ENCODE data around the gene UXS1. TPM values are rescaled to one million over a fixed set of nuclear protein-coding genes. Genes with fewer than 3 reads are reported as not detected.
A peak's percentile ranks its signal among the peaks of the same experiment; 100 is the strongest.
"Not testable (repeated sequence)": the region's sequence is repeated elsewhere in the genome, so short reads cannot be mapped to it uniquely, and the experiment has no call there.

The UXS1 gene
- total RNA-seq, result 47.2 TPM
- polyA plus RNA-seq, result 34.3 TPM

DNA sequence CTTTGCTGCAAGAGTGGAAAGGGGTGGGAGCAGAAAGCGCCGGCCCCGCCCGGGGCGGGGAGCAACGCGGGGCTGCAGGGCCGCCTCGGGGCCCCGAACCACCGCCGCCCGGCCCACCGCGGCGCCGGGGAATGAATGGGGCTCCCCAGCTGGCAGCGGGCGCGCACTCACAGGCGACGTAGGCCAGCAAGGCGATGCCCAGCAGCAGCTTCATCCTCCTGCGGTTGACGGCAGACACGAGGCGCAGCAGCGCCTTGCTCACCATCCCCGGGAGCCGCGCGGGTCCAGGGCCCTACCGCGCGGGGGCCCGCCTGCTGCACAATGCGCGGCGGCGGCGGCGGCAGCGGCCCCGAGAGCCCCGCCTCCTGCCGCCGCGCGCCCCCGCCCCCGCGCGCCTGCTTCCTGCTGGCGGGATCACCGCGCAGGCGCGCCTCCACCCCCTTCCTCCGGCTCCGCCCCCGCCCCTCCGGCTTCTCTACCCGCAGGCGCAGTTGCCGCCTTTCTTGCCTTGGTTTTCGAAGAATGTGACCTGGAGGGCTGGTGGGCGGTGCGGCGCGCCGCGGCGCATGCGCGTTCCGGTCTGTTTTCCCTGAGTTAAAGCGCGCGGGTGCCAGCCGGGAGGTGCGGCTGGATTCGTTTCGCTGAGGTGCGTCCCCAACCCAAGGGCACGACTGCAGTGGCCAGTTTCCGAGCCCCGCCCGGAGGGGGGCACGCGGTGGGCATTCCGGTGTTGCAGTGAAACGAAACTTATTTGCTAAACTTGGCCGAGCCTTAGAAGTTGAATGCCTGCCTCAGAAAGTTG, at the start of gene UXS1:
TSS of gene UXS1 (minus strand) at position 325 of the 802 bp plus-strand sequence. CDS start at position 265, 60 bp downstream.
- peaks cover 2% of the 10 kb centered on the region for H3K4me1 ChIP-seq (ENCODE audit: insufficient read depth)
- peak within 1 kb of the TSS; percentile 91 for H3K4me3 ChIP-seq (ENCODE audit: low read depth, low read length)
- no peaks in the 10 kb centered on the region for H3K36me3 ChIP-seq (ENCODE audit: insufficient read depth)
- DNase-seq (ENCODE audit: extremely low spot score), result peak; percentile 84
- peak within 1 kb of the TSS; percentile 82 for H3K27ac ChIP-seq (ENCODE audit: low read depth)
- WGBS, result under 1% methylated on average over 93 of the region's 93 CpGs

DNA sequence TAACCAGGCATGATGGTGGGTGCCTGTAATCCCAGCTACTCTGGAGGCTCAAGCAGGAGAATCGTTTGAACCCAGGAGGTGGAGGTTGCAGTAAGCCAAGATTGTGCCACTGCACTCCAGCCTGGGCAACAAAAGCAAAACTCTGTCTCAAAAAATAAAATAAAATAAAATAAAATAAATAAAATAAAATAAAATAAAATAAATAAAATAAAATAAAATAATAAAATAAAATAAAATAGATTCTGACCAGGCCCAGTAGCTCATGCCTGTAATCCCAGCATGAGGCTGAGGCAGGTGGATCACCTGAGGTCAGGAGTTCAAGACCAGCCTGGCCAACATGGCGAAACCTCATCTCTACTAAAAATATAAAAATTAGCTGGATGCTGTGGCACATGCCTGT, 45.4 kb upstream of the UXS1 start:
- WGBS, result 96% methylated on average over 2 of the region's 2 CpGs
- H3K4me3 ChIP-seq (ENCODE audit: low read depth, low read length); H3K27ac ChIP-seq (ENCODE audit: low read depth); H3K36me3 ChIP-seq (ENCODE audit: insufficient read depth); DNase-seq (ENCODE audit: extremely low spot score); H3K4me1 ChIP-seq (ENCODE audit: insufficient read depth): not testable (repeated sequence)

DNA sequence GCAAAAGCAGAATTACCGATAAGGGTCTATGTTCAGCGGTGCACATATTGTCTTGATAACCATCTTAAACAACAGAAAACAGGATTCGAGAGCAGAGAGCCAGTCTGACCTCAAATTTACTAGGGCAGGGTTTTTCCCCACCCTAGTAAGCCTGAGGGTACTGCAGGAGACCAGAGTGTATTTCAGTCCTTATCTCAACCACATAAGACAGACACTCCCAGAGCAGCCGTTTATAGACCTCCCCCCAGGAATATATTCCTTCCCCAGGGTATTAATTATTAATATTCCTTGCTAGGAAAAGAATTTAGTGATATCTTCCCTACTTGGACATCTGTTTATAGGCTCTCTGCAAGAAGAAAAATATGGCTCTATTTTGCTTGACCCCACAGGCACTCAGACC, 41.3 kb upstream of the UXS1 start:
- H3K4me3 ChIP-seq (ENCODE audit: low read depth, low read length); H3K36me3 ChIP-seq (ENCODE audit: insufficient read depth); H3K27ac ChIP-seq (ENCODE audit: low read depth); H3K4me1 ChIP-seq (ENCODE audit: insufficient read depth); DNase-seq (ENCODE audit: extremely low spot score): not testable (repeated sequence)
- 91% methylated on average over 4 of the region's 4 CpGs for WGBS

GRCh38 chr2:106233350-106233706, 39.2 kb upstream of the UXS1 start:
- 94% methylated on average over 2 of the region's 2 CpGs for WGBS
- DNase-seq (ENCODE audit: extremely low spot score), result no peak
- Histone ChIP-seq H3K4me3 (ENCODE audit: low read depth, low read length) (no peak overlapping the region), H3K36me3 (ENCODE audit: insufficient read depth) (no peaks in the 10 kb centered on the region), H3K4me1 (ENCODE audit: insufficient read depth) (no peaks in the 10 kb centered on the region), H3K27ac (ENCODE audit: low read depth) (no peak overlapping the region)

DNA sequence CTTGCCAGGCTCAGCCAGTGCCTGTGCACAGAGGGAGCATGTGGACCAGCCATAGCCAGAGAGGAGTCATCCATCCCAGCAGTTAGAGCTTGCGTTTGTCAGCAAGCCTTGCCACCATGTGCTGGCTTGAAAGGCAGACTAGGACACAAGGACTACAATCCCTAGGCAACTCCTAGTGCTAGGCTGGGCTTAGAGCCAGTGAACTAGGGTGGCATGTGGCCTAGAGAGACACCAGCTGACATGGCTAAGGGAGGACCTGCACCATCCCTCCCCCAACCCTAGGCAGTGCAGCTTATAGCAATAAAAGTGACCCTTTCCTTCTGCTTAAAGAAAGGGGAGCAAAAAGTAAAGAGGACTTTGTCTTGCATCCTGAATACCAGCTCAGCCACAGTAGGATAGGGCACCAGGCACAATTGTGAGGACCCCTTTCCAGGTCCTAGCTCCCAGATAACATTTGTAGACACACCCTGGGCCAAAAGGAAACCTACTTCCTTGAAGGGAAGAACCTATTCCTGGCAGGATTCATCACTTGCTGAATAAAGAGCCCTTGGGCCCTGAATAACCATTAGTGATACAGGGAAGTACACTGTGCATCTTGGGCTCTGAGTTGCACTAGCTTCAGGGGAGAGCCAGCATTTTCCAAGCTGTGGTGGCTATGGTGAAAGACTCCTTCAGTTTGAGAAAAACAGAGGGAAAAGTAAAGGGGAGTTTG, 38.7 kb upstream of the UXS1 start:
- H3K4me1 ChIP-seq (ENCODE audit: insufficient read depth), result no peaks in the 10 kb centered on the region
- no peaks in the 10 kb centered on the region for H3K36me3 ChIP-seq (ENCODE audit: insufficient read depth)
- H3K27ac ChIP-seq (ENCODE audit: low read depth), result no peak overlapping the region
- DNase-seq (ENCODE audit: extremely low spot score), result no peak
- no peak overlapping the region for H3K4me3 ChIP-seq (ENCODE audit: low read depth, low read length)
- WGBS, result 92% methylated on average over 1 of the region's 1 CpG

- 65% methylated on average over 5 of the region's 5 CpGs for WGBS
- H3K36me3 ChIP-seq (ENCODE audit: insufficient read depth), result no peaks in the 10 kb centered on the region
- DNase-seq (ENCODE audit: extremely low spot score), result no peak
- no peak overlapping the region for H3K27ac ChIP-seq (ENCODE audit: low read depth)
- H3K4me1 ChIP-seq (ENCODE audit: insufficient read depth), result no peaks in the 10 kb centered on the region
- H3K4me3 ChIP-seq (ENCODE audit: low read depth, low read length), result no peak overlapping the region
Measured at GRCh38 chr2:106223347-106223746, 29.2 kb upstream of the UXS1 start.

GRCh38 chr2:106222057-106222456, 28.0 kb upstream of the UXS1 start:
- 96% methylated on average over 5 of the region's 5 CpGs for WGBS
- not testable (repeated sequence) for H3K4me1 ChIP-seq (ENCODE audit: insufficient read depth); DNase-seq (ENCODE audit: extremely low spot score); H3K4me3 ChIP-seq (ENCODE audit: low read depth, low read length); H3K27ac ChIP-seq (ENCODE audit: low read depth); H3K36me3 ChIP-seq (ENCODE audit: insufficient read depth)

DNA sequence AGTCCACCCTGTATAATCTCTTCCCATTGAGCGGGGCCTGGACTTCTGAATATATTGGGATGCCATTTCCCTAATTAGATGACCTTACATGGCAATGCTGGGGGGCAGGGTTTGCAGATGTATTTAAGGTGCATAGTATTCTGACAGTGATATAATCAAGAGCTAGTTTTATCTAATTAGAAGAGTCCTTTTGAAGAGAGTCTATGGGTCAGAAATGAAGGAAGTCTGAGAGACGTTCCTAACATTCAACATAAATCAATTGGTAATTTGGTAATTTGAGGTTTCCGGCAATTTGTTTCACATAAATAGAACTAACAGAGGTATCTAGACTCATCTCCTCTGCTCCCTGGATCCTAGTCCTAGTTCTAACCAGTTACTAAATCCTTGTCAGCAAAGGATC, 25.7 kb upstream of the UXS1 start:
- H3K4me1 ChIP-seq (ENCODE audit: insufficient read depth), result no peaks in the 10 kb centered on the region
- H3K27ac ChIP-seq (ENCODE audit: low read depth), result no peak overlapping the region
- 91% methylated on average over 3 of the region's 3 CpGs for WGBS
- no peaks in the 10 kb centered on the region for H3K36me3 ChIP-seq (ENCODE audit: insufficient read depth)
- no peak for DNase-seq (ENCODE audit: extremely low spot score)
- no peak overlapping the region for H3K4me3 ChIP-seq (ENCODE audit: low read depth, low read length)

GRCh38 chr2:106219157-106219556, 25.1 kb upstream of the UXS1 start:
- not testable (repeated sequence) for H3K4me1 ChIP-seq (ENCODE audit: insufficient read depth); H3K4me3 ChIP-seq (ENCODE audit: low read depth, low read length); DNase-seq (ENCODE audit: extremely low spot score); H3K36me3 ChIP-seq (ENCODE audit: insufficient read depth); H3K27ac ChIP-seq (ENCODE audit: low read depth)
- WGBS, result 92% methylated on average over 5 of the region's 8 CpGs

DNA sequence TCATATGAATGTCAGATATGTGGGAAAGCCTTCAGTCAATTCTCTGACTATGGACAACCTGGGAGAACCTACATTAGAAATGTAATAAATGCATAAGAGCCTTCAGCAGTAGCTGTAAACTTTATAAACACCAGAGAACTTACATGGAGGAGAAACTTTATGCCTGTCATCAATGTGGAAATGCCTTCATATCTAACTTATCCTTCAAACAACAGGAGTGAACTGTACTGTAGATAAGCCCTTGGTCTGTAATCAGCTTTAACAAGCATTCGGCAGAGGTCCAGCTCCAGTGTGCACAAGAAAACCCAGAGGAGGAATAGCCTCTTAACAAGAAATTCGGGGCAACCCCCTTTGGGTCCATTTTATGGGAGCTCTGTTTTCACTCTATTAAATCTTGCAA, 14.8 kb upstream of the UXS1 start:
- no peaks in the 10 kb centered on the region for H3K4me1 ChIP-seq (ENCODE audit: insufficient read depth)
- H3K27ac ChIP-seq (ENCODE audit: low read depth), result no peak overlapping the region
- 38% methylated on average over 2 of the region's 2 CpGs for WGBS
- no peak overlapping the region for H3K4me3 ChIP-seq (ENCODE audit: low read depth, low read length)
- H3K36me3 ChIP-seq (ENCODE audit: insufficient read depth), result no peaks in the 10 kb centered on the region
- no peak for DNase-seq (ENCODE audit: extremely low spot score)

DNA sequence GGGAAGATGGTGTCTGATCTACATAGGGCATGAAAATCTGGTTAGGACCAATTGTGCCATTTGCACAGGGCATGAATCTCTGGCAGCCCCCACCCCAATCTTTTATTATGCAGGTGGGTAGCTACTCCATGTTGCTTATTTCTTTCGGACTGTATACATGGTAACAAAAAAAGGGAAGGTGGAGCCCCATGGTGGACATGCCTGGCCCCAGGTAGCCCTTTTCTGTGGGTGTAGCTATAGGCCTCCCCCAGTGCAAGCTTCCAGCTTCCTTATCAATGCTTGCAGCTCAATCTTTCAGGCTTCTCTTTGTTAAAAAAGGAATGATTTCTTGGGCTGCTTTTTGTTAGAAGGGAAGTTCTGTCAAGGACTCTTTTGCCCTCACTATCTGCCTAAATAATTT, 14.3 kb upstream of the UXS1 start:
- H3K4me1 ChIP-seq (ENCODE audit: insufficient read depth), result no peaks in the 10 kb centered on the region
- H3K4me3 ChIP-seq (ENCODE audit: low read depth, low read length), result no peak overlapping the region
- no peak overlapping the region for H3K27ac ChIP-seq (ENCODE audit: low read depth)
- H3K36me3 ChIP-seq (ENCODE audit: insufficient read depth), result no peaks in the 10 kb centered on the region
- no peak for DNase-seq (ENCODE audit: extremely low spot score)
- WGBS, result 89% methylated on average over 1 of the region's 1 CpG

GRCh38 chr2:106207246-106207645, 13.1 kb upstream of the UXS1 start:
- DNase-seq (ENCODE audit: extremely low spot score), result no peak
- Histone ChIP-seq H3K27ac (ENCODE audit: low read depth) (no peak overlapping the region), H3K4me3 (ENCODE audit: low read depth, low read length) (no peak overlapping the region), H3K36me3 (ENCODE audit: insufficient read depth) (no peaks in the 10 kb centered on the region), H3K4me1 (ENCODE audit: insufficient read depth) (no peaks in the 10 kb centered on the region)
- WGBS, result 88% methylated on average over 2 of the region's 2 CpGs

- Histone ChIP-seq H3K27ac (ENCODE audit: low read depth) (no peak overlapping the region), H3K36me3 (ENCODE audit: insufficient read depth) (no peaks in the 10 kb centered on the region), H3K4me1 (ENCODE audit: insufficient read depth) (no peaks in the 10 kb centered on the region), H3K4me3 (ENCODE audit: low read depth, low read length) (no peak overlapping the region)
- WGBS, result 50% methylated on average over 4 of the region's 5 CpGs
- no peak for DNase-seq (ENCODE audit: extremely low spot score)
Measured at GRCh38 chr2:106205488-106205887, 11.4 kb upstream of the UXS1 start.

GRCh38 chr2:106204551-106204950, 10.4 kb upstream of the UXS1 start:
- DNase-seq (ENCODE audit: extremely low spot score); H3K36me3 ChIP-seq (ENCODE audit: insufficient read depth); H3K4me1 ChIP-seq (ENCODE audit: insufficient read depth); H3K27ac ChIP-seq (ENCODE audit: low read depth); H3K4me3 ChIP-seq (ENCODE audit: low read depth, low read length): not testable (repeated sequence)
- 96% methylated on average over 1 of the region's 1 CpG for WGBS
